Suprapubic skin (tissue), 4 donors: ENCODE results near the gene KIF25. TPM values are rescaled to one million over a fixed set of nuclear protein-coding genes. Genes with fewer than 3 reads are reported as not detected.
A peak's percentile ranks its signal among the peaks of the same experiment; 100 is the strongest.

Source experiments
- DNase-seq, 2 donors: peaks; one replicate each; pipeline ENCODE4 v3.0.0-alpha.2; 2019; ENCODE audit warnings: low spot score in 2 of 2
- H3K27ac ChIP-seq: fragments of 200-600 bp; sonication (generic); one replicate; pipeline ENCODE4 v1.5.1; 2019
- H3K27me3 ChIP-seq: fragments of 200-600 bp; sonication (generic); one replicate; pipeline ENCODE4 v1.5.1; 2019
- H3K36me3 ChIP-seq: fragments of 200-600 bp; sonication (generic); one replicate; pipeline ENCODE4 v1.5.1; 2019
- H3K4me1 ChIP-seq: fragments of 200-600 bp; sonication (generic); one replicate; pipeline ENCODE4 v1.5.1; 2019
- H3K4me3 ChIP-seq: fragments of 200-600 bp; sonication (generic); one replicate; pipeline ENCODE4 v1.5.1; 2019; ENCODE audit warnings: mild to moderate bottlenecking
- H3K9me3 ChIP-seq: fragments of 200-600 bp; sonication (generic); one replicate; pipeline ENCODE4 v1.5.1; 2019
- CTCF ChIP-seq, 2 donors: fragments of 200-600 bp in 1 of 2; fragments of 450-650 bp in 1 of 2; sonication (generic) in 1 of 2; IDR thresholded peaks; one replicate each; pipeline ENCODE4 v1.5.1; 2016 to 2019; ENCODE audit warnings: antibody characterized with exemption in 2 of 2, mild to moderate bottlenecking in 1 of 2, moderate library complexity in 1 of 2
- EP300 ChIP-seq: sonication (generic); formaldehyde crosslinking; IDR thresholded peaks from one replicate; pipeline ENCODE4 v1.6.1; 2017; ENCODE audit warnings: antibody characterized with exemption
- POLR2A ChIP-seq, 2 donors: fragments of 450-650 bp; IDR thresholded peaks; one replicate each; pipeline ENCODE4 v1.6.1; 2017; ENCODE audit warnings: antibody characterized with exemption in 2 of 2, mild to moderate bottlenecking in 2 of 2, moderate library complexity in 2 of 2
- POLR2AphosphoS5 ChIP-seq, 3 donors: sonication (generic); formaldehyde crosslinking; IDR thresholded peaks; one replicate each; pipeline ENCODE4 v1.6.1; 2017; ENCODE audit warnings: antibody characterized with exemption in 3 of 3
- WGBS: methylation state at CpG from one replicate; pipeline ENCODE4 v1.1.5; 2018; 5-methylcytosine and 5-hydroxymethylcytosine counted together
- total RNA-seq, 4 donors: library from RNA; depleted of rRNA; stranded (reverse); fragments of >200 nt; gene quantifications; one replicate each; pipeline ENCODE4 v1.1.0, GENCODE V29; 2016

The KIF25 gene
- total RNA-seq, 4 donors from 2014 or later, result 0.76 TPM; not detected in 3

GRCh38 chr6:168056892-168057527 lies 59.5 kb downstream of the KIF25 start:
- Histone ChIP-seq H3K9me3 (no peaks in the 10 kb centered on the region), H3K36me3 (no peaks in the 10 kb centered on the region), H3K4me1 (peaks cover 4% of the 10 kb centered on the region), H3K27me3 (no peaks in the 10 kb centered on the region), H3K27ac (no peak overlapping the region), H3K4me3 (no peak overlapping the region)
- TF ChIP-seq POLR2AphosphoS5 (IDR thresholded peaks at IDR 0.05), result no peak
- DNase-seq, result no peak
- WGBS, result 83% methylated on average over 22 of the region's 24 CpGs

GRCh38 chr6:168057836-168058235 lies 60.4 kb downstream of the KIF25 start:
- no peaks in the 10 kb centered on the region for H3K36me3 ChIP-seq
- peaks cover 4% of the 10 kb centered on the region for H3K4me1 ChIP-seq
- no peaks in the 10 kb centered on the region for H3K27me3 ChIP-seq
- 60% methylated on average over 8 of the region's 14 CpGs for WGBS
- H3K27ac ChIP-seq, result no peak overlapping the region
- no peaks in the 10 kb centered on the region for H3K9me3 ChIP-seq
- no peak for DNase-seq
- no peak for TF ChIP-seq POLR2AphosphoS5 (IDR thresholded peaks at IDR 0.05)
- no peak for TF ChIP-seq POLR2A (IDR thresholded peaks at IDR 0.05)
- TF ChIP-seq CTCF (IDR thresholded peaks at IDR 0.05), result no peak
- no peak for TF ChIP-seq EP300
- H3K4me3 ChIP-seq, result no peak overlapping the region

GRCh38 chr6:168058691-168059551 lies 61.5 kb downstream of the KIF25 start:
- no peak for DNase-seq
- TF ChIP-seq EP300, result no peak
- TF ChIP-seq CTCF (IDR thresholded peaks at IDR 0.05), result no peak
- no peak for TF ChIP-seq POLR2A (IDR thresholded peaks at IDR 0.05)
- no peak for TF ChIP-seq POLR2AphosphoS5 (IDR thresholded peaks at IDR 0.05)
- Histone ChIP-seq H3K9me3 (no peaks in the 10 kb centered on the region), H3K4me1 (peaks cover 4% of the 10 kb centered on the region), H3K27me3 (no peaks in the 10 kb centered on the region), H3K36me3 (no peaks in the 10 kb centered on the region), H3K4me3 (no peak overlapping the region), H3K27ac (no peak overlapping the region)
- 85% methylated on average over 6 of the region's 30 CpGs for WGBS

GRCh38 chr6:168060521-168060931 lies 63.1 kb downstream of the KIF25 start:
- Histone ChIP-seq H3K36me3 (no peaks in the 10 kb centered on the region), H3K4me3 (no peak overlapping the region), H3K4me1 (peaks cover 4% of the 10 kb centered on the region), H3K27me3 (no peaks in the 10 kb centered on the region), H3K27ac (no peak overlapping the region), H3K9me3 (no peaks in the 10 kb centered on the region)
- TF ChIP-seq CTCF (IDR thresholded peaks at IDR 0.05) (peak in 1 of 2 donors; percentile 20), POLR2AphosphoS5 (IDR thresholded peaks at IDR 0.05) (no peak)
- DNase-seq, result no peak
- WGBS, result 44% methylated on average over 6 of the region's 12 CpGs

- H3K27ac ChIP-seq, result no peak overlapping the region
- no peaks in the 10 kb centered on the region for H3K36me3 ChIP-seq
- no peaks in the 10 kb centered on the region for H3K27me3 ChIP-seq
- no peak for DNase-seq
- H3K4me1 ChIP-seq, result peaks cover 4% of the 10 kb centered on the region
- TF ChIP-seq CTCF (IDR thresholded peaks at IDR 0.05), result no peak
- TF ChIP-seq POLR2A (IDR thresholded peaks at IDR 0.05), result no peak
- no peak for TF ChIP-seq POLR2AphosphoS5 (IDR thresholded peaks at IDR 0.05)
- TF ChIP-seq EP300, result no peak
- no peak overlapping the region for H3K4me3 ChIP-seq
- no peaks in the 10 kb centered on the region for H3K9me3 ChIP-seq
- WGBS, result 93% methylated on average over 25 of the region's 29 CpGs
Observed at GRCh38 chr6:168061269-168062210, 64.1 kb downstream of the KIF25 start.
